GM23248 (cell line): ENCODE data around the gene BICDL2.

ENCODE experiments used
- EZH2 ChIP-seq: fragments of 200-600 bp; sonication (generic); IDR thresholded peaks from 2 replicates; pipeline ENCODE4 v1.6.1; 2018; ENCODE audit warnings: antibody characterized with exemption, mild to moderate bottlenecking; ENCODE audit not compliant: insufficient read depth, poor library complexity, severe bottlenecking
- EZH2phosphoT487 ChIP-seq: fragments of 200-600 bp; sonication (generic); IDR thresholded peaks from 2 replicates; pipeline ENCODE4 v1.6.1; 2018; ENCODE audit warnings: antibody characterized with exemption, moderate library complexity, mild to moderate bottlenecking, low read depth; ENCODE audit not compliant: insufficient read depth

GRCh38 chr16:3030222-3031212 lies 6.2 kb downstream of the BICDL2 start:
- TF ChIP-seq EZH2phosphoT487 (no peak), EZH2 (no peak)
